22Rv1 (cell line): Measurements from ENCODE around the gene NPC1.
"Not testable (repeated sequence)": the region's sequence is repeated elsewhere in the genome, so short reads cannot be mapped to it uniquely, and the experiment has no call there.

Source experiments
- H3K27ac ChIP-seq: fragments of 450-650 bp; 2 replicates; pipeline ENCODE4 v1.5.1; 2017
- ZFX ChIP-seq: fragments of 450-650 bp; IDR thresholded peaks from 2 replicates; pipeline ENCODE4 v1.6.1; 2017; ENCODE audit warnings: antibody characterized with exemption, borderline replicate concordance
- TF ChIP-seq, protein P1 (sequence below): fragments of 450-650 bp; IDR thresholded peaks from 2 replicates; pipeline ENCODE4 v1.5.1; 2017; ENCODE audit warnings: mild to moderate bottlenecking

Gene NPC1

DNA sequence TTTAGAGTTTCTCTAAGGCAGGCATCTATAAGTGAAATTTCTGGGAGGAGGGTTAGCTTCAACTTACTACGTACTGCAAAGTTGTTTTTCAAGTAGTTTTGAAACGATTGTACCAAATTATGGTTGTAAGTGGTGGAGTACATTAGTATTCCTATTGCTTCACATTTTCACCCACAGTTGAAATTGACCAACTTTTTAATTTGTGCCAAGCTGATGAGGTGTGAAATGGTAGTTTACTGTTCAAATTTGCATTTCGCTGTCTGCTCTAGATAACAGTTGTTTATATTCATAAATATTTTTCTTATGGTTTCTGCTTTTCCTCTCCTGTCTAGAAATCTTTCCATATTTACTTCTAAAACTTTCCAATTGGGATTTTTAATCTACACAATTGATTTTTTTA, 18.6 kb downstream of the NPC1 start:
- H3K27ac ChIP-seq, result no peak overlapping the region
- TF ChIP-seq, protein P1, sequence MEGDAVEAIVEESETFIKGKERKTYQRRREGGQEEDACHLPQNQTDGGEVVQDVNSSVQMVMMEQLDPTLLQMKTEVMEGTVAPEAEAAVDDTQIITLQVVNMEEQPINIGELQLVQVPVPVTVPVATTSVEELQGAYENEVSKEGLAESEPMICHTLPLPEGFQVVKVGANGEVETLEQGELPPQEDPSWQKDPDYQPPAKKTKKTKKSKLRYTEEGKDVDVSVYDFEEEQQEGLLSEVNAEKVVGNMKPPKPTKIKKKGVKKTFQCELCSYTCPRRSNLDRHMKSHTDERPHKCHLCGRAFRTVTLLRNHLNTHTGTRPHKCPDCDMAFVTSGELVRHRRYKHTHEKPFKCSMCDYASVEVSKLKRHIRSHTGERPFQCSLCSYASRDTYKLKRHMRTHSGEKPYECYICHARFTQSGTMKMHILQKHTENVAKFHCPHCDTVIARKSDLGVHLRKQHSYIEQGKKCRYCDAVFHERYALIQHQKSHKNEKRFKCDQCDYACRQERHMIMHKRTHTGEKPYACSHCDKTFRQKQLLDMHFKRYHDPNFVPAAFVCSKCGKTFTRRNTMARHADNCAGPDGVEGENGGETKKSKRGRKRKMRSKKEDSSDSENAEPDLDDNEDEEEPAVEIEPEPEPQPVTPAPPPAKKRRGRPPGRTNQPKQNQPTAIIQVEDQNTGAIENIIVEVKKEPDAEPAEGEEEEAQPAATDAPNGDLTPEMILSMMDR, result no peak
- no peak for TF ChIP-seq ZFX

DNA sequence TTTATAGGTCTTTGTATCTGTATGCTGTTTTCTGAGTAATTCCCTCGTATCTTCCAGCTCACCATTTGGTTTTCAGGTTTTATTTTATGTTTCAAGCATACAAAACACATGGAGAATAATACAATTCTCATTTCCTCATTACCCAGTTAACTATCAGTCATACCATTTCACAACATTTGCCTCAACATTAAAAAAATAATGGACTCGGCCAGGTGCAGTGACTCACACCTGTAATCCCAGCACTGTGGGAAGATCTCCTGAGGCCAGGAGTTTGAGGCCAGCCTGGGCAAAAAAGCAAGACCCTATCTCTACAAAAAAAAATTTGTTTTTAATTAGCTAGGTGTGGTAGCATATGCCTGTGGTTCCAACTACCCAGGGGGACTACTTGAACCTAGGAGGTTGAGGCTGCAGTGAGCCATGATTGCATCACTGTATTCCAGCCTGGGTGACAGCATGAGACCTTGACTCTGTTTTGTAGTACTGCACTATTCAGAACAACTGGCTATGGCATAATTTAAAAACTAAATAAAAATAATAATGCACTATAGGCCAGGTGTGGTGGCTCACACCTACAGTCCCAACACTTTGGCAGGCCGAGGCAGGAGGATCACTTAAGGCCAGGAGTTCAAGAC, 20.3 kb downstream of the NPC1 start:
- no peak overlapping the region for H3K27ac ChIP-seq
- TF ChIP-seq, protein P1, result no peak
- TF ChIP-seq ZFX, result no peak

DNA sequence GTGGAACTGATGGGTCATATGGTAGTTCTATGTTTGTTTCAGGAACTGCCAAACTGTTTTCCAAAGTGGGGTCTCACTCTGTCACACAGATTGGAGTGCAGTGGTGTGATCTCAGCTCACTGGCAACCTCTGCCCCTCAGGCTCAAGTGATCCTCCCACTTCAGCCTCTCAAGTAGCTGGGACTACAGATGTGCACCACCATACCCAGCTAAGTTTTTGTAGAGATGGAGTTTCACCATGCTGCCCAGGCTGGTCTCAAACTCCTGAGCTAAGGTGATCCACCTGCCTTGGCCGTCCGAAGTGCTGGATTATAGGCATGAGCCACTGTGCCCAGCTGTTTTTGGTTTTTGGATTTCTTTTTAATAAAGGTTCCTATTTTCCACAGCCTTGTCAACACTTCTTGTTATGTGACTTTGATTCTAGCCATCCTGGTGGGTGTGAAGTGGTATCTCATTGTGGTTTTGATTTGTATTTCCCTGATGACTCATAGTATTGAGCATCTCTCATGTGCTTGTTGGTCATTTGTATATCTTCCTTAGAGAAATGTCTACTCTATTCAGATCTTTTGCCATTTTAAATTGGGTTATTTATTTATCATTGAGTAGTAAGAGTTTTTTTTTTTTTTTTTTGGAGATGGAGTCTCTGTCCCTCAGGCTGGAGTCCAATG, 22.8 kb downstream of the NPC1 start:
- H3K27ac ChIP-seq, result no peak overlapping the region
- TF ChIP-seq, protein P1, result no peak
- no peak for TF ChIP-seq ZFX

DNA sequence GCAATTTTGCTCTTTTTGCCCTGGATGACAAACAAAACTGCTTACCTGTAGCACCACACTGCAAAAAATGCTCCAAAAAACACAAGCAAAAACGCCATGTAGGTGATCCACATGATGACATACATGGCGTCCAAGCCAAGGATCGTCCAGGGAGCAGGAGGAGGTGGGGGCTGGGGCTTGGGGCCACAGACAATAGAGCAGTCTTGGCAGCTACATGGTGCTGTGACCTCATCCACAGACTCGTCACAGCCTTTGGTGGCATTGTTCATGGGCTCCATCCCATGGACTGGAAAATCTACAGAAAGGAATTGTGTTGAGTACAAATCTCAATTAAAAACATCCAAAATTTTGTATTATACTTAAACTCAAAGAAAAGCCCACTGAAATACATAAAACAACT, 26.1 kb downstream of the NPC1 start:
- no peak for TF ChIP-seq ZFX
- H3K27ac ChIP-seq, result no peak overlapping the region

DNA sequence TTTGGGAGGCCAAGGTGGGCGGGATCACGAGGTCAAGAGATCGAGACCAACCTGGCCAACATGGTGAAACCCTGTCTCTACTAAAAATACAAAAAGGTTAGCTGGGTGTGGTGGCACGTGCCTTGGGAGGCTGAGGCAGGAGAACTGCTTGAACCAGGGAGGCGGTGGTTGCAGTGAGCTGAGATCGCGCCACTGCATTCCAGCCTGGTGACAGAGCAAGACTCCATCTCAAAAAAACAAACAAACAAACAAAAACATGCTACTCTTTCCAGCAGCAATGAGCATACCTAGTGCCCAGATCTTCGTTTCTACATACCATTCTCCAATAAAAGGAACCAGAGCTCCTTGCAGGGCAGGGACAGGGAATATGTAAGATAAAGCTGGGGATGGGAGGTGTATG, 28.8 kb downstream of the NPC1 start:
- H3K27ac ChIP-seq, result not testable (repeated sequence)

DNA sequence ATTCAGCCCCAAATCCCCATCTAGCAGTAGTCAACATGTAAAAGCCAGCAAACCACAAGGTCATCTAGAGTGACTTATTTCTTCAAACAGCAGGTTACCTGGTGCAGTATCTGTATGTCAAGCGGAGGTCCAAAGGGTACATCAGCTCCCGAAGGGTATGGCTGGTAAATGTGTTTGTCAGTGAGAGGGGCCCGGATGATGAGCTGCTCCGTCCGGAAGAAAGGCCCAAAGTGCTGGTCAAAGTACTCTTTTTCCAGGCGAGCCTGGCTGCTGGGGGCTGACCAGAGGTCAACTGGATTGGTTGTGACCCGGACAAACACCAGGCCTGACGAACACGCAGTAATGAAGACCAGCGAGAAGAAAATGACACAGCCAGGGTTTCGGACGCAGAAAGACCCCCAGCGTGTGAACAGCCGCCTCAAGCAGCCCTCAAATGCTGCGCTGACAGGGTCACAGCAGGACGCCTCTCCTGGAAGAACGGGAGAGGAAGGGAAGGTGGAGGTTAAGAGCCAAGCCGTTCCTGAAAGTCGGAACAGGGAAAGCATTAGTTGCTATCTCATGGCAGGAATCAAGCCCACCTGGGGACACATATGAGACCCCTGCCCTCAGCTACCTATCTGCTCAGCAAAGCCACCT, 30.0 kb downstream of the NPC1 start:
- H3K27ac ChIP-seq, result no peak overlapping the region
- TF ChIP-seq ZFX, result no peak
- TF ChIP-seq, protein P1, result no peak

DNA sequence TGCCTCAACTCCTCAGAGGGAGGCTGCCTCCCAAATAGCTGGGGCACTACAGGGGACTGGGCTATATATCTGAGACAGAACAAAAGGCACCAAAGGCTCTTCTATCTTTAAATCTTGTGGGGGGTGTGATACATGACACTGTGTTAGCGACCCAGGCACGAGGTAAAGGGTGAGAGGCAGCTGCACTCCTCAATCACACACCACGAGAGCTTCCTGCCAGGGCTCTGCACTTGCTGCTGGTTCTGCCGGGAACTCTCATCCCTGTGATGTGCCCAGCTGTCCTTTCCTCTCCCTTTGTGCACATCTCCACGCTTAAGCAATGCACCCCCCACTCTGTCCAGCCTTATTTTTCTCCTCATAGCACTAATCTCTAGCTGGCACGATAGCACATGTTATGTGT, 32.4 kb downstream of the NPC1 start:
- no peak overlapping the region for H3K27ac ChIP-seq
- no peak for TF ChIP-seq ZFX
- TF ChIP-seq, protein P1, result no peak

DNA sequence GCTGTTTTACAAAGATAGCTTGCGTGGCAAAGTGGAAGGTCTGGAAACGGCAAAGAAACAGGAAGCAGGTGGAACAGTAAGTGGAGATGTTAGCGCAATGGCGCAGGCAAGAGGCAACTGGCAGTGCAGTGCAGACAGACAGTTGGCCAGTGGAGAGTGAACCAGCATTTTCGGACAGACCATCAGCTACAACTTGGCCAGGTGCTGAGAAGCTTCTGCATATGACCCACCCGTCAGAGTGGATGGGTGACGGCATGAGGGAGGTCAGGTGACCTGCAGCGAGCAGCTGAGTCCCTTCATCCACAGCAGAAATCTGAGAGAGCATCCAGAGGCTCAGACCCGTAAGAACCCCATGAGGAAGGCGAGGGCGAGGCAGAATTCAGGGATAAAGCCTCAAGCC, 33.8 kb downstream of the NPC1 start:
- no peak overlapping the region for H3K27ac ChIP-seq
- TF ChIP-seq ZFX, result no peak
- TF ChIP-seq, protein P1, result no peak
